ENCODE measurements around the gene IQGAP3. TPM values are rescaled to one million over a fixed set of nuclear protein-coding genes. Genes with fewer than 3 reads are reported as not detected.

Gene IQGAP3
- total and polyA plus RNA-seq, 2 of the 4 experiments (the other 2 are of a cell fraction) = 12.5 to 13.6 TPM

DNA sequence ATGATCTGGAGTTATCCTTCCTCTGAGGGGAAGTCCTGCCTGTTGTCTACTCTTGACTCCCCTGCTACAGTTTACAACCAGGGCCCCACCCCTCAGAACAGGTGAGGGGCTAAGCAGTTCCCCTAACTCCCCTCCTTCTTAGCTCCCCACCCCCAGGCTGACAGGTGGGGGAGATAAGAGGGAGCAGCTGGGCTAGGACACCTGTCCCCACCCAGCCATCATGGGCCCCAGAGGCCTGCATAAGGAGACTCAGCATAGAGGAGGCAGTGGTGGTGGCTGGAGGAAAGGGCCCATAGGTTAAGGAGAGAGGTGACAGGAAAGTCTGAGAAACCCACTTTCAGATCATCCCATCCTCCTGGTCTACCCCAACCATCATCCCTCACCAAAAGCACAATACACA, 78.6 kb downstream of the IQGAP3 start:
- Histone ChIP-seq H3K56ac (ENCODE audit: extremely low read depth, insufficient read depth, low read length) (no peak overlapping the region), H2BK20ac (ENCODE audit: low read depth, low read length) (no peak overlapping the region), H4K8ac (ENCODE audit: low read depth in 2 of 2, low read length in 2 of 2) (no peak overlapping the region), H3K18ac (ENCODE audit: low read depth, low read length) (no peak overlapping the region), H2AFZ (replicated peaks; ENCODE audit: low read length, poor library complexity) (no peak overlapping the region), H2AK5ac (ENCODE audit: low read depth, low read length) (no peak overlapping the region), H3K9me1 (ENCODE audit: insufficient read depth, low read length) (peaks cover 71% of the 10 kb centered on the region), H4K20me1 (ENCODE audit: insufficient read depth, low read length) (peaks cover 100% of the 10 kb centered on the region), H2AK9ac (replicated peaks; ENCODE audit: low read depth, low read length, poor library complexity) (no peak overlapping the region), H3K9ac (ENCODE audit: low read depth, low read length) (no peak overlapping the region), H2BK5ac (ENCODE audit: low read depth, low read length, poor library complexity, severe bottlenecking) (no peak overlapping the region), H3K23ac (ENCODE audit: low read depth, low read length) (no peak overlapping the region), H3K9me3 (ENCODE audit: control insufficient read depth, insufficient read depth, low read length) (no peaks in the 10 kb centered on the region), H3K27me3 (ENCODE audit: control insufficient read depth, insufficient read depth, low read length) (no peaks in the 10 kb centered on the region), H3K4me2 (ENCODE audit: low read depth, low read length) (no peak overlapping the region), H2BK15ac (ENCODE audit: low read depth, low read length) (no peak overlapping the region), H3K14ac (replicated peaks; ENCODE audit: low read depth, low read length) (no peak overlapping the region), H2BK120ac (ENCODE audit: low read depth, low read length) (no peak overlapping the region), H3K27ac (ENCODE audit: insufficient read depth, low read length) (no peak overlapping the region), H4K5ac (ENCODE audit: low read depth, low read length) (no peak overlapping the region), H3K79me1 (ENCODE audit: low read depth in 1 of 2, low read length in 2 of 2) (peaks cover 9 to 98% of the 10 kb centered on the region in 2 experiments; a peak in 3 of 4 replicates), H3K4me1 (ENCODE audit: control insufficient read depth, insufficient read depth, low read length) (peaks cover 71% of the 10 kb centered on the region), H4K91ac (ENCODE audit: insufficient read depth, low read depth, low read length) (no peak overlapping the region), H3K4ac (ENCODE audit: low read depth, low read length) (no peak overlapping the region), H3K4me3 (ENCODE audit: insufficient read depth, low read depth, low read length) (no peak overlapping the region), H3K36me3 (ENCODE audit: control insufficient read depth, insufficient read depth, low read length) (peaks cover 5% of the 10 kb centered on the region; the same call in 1 of the 2 replicates)
- DNase-seq (no peak), ATAC-seq (ENCODE audit: low read depth) (no peak)
- POLR2A ChIA-PET (ENCODE audit: unreplicated experiment) = no interaction called here
- no TSS peak for BruUV-seq (replicated peaks)
- dilution Hi-C loops (cut with HindIII; ENCODE audit: low sequenced_read_pairs, unreplicated experiment) = no loop called here
- TF ChIP-seq, protein P1, sequence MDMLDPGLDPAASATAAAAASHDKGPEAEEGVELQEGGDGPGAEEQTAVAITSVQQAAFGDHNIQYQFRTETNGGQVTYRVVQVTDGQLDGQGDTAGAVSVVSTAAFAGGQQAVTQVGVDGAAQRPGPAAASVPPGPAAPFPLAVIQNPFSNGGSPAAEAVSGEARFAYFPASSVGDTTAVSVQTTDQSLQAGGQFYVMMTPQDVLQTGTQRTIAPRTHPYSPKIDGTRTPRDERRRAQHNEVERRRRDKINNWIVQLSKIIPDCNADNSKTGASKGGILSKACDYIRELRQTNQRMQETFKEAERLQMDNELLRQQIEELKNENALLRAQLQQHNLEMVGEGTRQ (IDR thresholded peaks at IDR 0.05; ENCODE audit: low read depth, low read length) = no peak
- TF ChIP-seq RFX5 (IDR thresholded peaks at IDR 0.05; ENCODE audit: low read depth, low read length) = no peak
- TF ChIP-seq CEBPB (IDR thresholded peaks at IDR 0.05; ENCODE audit: low read depth, low read length) = no peak
- TF ChIP-seq FOS (IDR thresholded peaks at IDR 0.05; ENCODE audit: low read depth, low read length) = no peak
- TF ChIP-seq MAFK (IDR thresholded peaks at IDR 0.05; ENCODE audit: low read depth, low read length) = no peak
- TF ChIP-seq, protein P2, sequence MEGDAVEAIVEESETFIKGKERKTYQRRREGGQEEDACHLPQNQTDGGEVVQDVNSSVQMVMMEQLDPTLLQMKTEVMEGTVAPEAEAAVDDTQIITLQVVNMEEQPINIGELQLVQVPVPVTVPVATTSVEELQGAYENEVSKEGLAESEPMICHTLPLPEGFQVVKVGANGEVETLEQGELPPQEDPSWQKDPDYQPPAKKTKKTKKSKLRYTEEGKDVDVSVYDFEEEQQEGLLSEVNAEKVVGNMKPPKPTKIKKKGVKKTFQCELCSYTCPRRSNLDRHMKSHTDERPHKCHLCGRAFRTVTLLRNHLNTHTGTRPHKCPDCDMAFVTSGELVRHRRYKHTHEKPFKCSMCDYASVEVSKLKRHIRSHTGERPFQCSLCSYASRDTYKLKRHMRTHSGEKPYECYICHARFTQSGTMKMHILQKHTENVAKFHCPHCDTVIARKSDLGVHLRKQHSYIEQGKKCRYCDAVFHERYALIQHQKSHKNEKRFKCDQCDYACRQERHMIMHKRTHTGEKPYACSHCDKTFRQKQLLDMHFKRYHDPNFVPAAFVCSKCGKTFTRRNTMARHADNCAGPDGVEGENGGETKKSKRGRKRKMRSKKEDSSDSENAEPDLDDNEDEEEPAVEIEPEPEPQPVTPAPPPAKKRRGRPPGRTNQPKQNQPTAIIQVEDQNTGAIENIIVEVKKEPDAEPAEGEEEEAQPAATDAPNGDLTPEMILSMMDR (conservative IDR thresholded peaks at IDR 0.05; ENCODE audit: low read depth, low read length) = no peak
- TF ChIP-seq, protein P3, sequence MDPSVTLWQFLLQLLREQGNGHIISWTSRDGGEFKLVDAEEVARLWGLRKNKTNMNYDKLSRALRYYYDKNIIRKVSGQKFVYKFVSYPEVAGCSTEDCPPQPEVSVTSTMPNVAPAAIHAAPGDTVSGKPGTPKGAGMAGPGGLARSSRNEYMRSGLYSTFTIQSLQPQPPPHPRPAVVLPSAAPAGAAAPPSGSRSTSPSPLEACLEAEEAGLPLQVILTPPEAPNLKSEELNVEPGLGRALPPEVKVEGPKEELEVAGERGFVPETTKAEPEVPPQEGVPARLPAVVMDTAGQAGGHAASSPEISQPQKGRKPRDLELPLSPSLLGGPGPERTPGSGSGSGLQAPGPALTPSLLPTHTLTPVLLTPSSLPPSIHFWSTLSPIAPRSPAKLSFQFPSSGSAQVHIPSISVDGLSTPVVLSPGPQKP (IDR thresholded peaks at IDR 0.05; ENCODE audit: borderline replicate concordance, low read depth, low read length) = no peak
- no peak for TF ChIP-seq MXI1 (IDR thresholded peaks at IDR 0.05; ENCODE audit: borderline replicate concordance, low read depth, low read length)
- TF ChIP-seq CHD1 (IDR thresholded peaks at IDR 0.05; ENCODE audit: low read depth, low read length) = no peak
- TF ChIP-seq NFE2L2 (IDR thresholded peaks at IDR 0.05; ENCODE audit: low read depth, low read length) = no peak
- no peak for TF ChIP-seq MAZ (IDR thresholded peaks at IDR 0.05; ENCODE audit: borderline replicate concordance, low read depth, low read length)
- no peak for TF ChIP-seq BHLHE40 (IDR thresholded peaks at IDR 0.05; ENCODE audit: low read depth, low read length)
- no peak for TF ChIP-seq RCOR1 (IDR thresholded peaks at IDR 0.05; ENCODE audit: insufficient replicate concordance, low read length)
- no peak for TF ChIP-seq RAD21 (IDR thresholded peaks at IDR 0.05; ENCODE audit: low read length)
- TF ChIP-seq SMC3 (IDR thresholded peaks at IDR 0.05; ENCODE audit: low read depth, low read length) = no peak
- TF ChIP-seq POLR2A (IDR thresholded peaks at IDR 0.05; ENCODE audit: low read depth, low read length) = no peak
- CTCF ChIA-PET = interaction anchor here (0.8 kb wide), 1 partner anchor 13 kb away, joined by 3 read pairs; no protein-coding TSS in a partner anchor
- in situ Hi-C loops (cut with MboI; ENCODE audit: low sequenced_read_pairs) = no loop called here
- intact Hi-C loops (cut with micrococcal nuclease) = no loop called here
